ENCODE data around the gene ATP5ME. TPM values are rescaled to one million over a fixed set of nuclear protein-coding genes. Genes with fewer than 3 reads are reported as not detected.

Gene ATP5ME
- total RNA-seq, 1 experiment from 2014 or later = 330 TPM

DNA sequence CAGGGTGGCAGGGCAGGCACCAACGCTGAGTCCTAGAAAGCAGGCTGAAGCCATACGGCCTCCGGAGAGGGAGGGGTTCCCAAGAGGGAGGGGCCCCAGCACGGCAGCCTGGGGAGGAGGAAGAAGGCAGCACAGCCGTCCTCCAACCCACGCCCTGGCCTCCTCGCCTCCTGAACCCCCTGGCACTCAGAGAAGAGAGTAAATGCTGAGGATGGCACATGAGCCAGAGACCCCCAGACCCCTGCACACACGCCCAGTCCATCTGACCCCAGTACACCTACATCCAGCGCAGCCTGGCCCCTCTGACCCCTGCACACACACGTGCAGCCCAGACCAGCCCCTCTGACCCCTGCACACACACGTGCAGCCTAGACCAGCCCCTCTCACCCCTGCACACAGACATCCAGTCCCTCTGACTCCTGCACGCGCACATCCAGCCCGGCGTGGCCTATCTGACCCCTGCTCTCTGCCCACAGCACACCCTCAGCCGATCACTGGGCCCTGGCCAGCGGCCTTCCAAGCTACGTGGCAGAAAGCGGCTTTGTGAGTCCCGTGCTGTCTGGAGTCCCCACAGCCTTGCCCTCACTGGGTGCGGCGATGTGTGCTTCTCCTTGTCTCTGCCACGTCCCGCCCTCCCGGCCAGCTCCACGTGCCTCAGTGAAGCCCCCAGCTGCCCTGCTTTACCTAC is 18.5 kb downstream of the ATP5ME start (continued):
- TF ChIP-seq, protein P1, sequence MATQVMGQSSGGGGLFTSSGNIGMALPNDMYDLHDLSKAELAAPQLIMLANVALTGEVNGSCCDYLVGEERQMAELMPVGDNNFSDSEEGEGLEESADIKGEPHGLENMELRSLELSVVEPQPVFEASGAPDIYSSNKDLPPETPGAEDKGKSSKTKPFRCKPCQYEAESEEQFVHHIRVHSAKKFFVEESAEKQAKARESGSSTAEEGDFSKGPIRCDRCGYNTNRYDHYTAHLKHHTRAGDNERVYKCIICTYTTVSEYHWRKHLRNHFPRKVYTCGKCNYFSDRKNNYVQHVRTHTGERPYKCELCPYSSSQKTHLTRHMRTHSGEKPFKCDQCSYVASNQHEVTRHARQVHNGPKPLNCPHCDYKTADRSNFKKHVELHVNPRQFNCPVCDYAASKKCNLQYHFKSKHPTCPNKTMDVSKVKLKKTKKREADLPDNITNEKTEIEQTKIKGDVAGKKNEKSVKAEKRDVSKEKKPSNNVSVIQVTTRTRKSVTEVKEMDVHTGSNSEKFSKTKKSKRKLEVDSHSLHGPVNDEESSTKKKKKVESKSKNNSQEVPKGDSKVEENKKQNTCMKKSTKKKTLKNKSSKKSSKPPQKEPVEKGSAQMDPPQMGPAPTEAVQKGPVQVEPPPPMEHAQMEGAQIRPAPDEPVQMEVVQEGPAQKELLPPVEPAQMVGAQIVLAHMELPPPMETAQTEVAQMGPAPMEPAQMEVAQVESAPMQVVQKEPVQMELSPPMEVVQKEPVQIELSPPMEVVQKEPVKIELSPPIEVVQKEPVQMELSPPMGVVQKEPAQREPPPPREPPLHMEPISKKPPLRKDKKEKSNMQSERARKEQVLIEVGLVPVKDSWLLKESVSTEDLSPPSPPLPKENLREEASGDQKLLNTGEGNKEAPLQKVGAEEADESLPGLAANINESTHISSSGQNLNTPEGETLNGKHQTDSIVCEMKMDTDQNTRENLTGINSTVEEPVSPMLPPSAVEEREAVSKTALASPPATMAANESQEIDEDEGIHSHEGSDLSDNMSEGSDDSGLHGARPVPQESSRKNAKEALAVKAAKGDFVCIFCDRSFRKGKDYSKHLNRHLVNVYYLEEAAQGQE (IDR thresholded peaks at IDR 0.05; ENCODE audit: low read depth) = no peak
- TF ChIP-seq ATF3 (IDR thresholded peaks at IDR 0.05) (no peak), MAX (IDR thresholded peaks at IDR 0.05) (no peak), ELF1 (IDR thresholded peaks at IDR 0.05; ENCODE audit: borderline replicate concordance, low read depth) (no peak), SP1 (IDR thresholded peaks at IDR 0.05; ENCODE audit: low read depth) (no peak)

- Histone ChIP-seq H3K4me2 (ENCODE audit: low read length) (no peak overlapping the region), H2AFZ (ENCODE audit: low read depth, low read length, poor library complexity, severe bottlenecking) (no peak overlapping the region), H4K20me1 (ENCODE audit: insufficient read depth) (no peaks in the 10 kb centered on the region), H3K4me3 (replicated peaks in 1 of 2; ENCODE audit: low read depth in 1 of 2, low read length in 2 of 2) (no peak overlapping the region), H3K9me3 (ENCODE audit: control insufficient read depth in 1 of 2, insufficient read depth in 1 of 2, low read depth in 1 of 2, low read length in 2 of 2) (no peaks in the 10 kb centered on the region), H3K79me2 (ENCODE audit: insufficient read depth, low read length) (no peaks in the 10 kb centered on the region), H3K36me3 (ENCODE audit: control insufficient read depth in 1 of 2, insufficient read depth in 2 of 2, low read length in 2 of 2) (no peaks in the 10 kb centered on the region), H3K9ac (ENCODE audit: low read length) (no peak overlapping the region), H3K4me1 (ENCODE audit: control insufficient read depth in 1 of 2, insufficient read depth in 2 of 2, low read length in 2 of 2) (no peaks in the 10 kb centered on the region), H3K9me2 (ENCODE audit: insufficient read depth) (no peaks in the 10 kb centered on the region), H3K27me3 (ENCODE audit: insufficient read depth, low read length) (no peaks in the 10 kb centered on the region), H3K27ac (ENCODE audit: low read depth, low read length) (no peak overlapping the region)
- RAD21 ChIA-PET (ENCODE audit: low non-redundant PET in 1 of 2, low total read pairs in 2 of 2, uncharacterized antibody in 2 of 2, unreplicated experiment in 2 of 2) = no interaction called here
- TF ChIP-seq, protein P2, sequence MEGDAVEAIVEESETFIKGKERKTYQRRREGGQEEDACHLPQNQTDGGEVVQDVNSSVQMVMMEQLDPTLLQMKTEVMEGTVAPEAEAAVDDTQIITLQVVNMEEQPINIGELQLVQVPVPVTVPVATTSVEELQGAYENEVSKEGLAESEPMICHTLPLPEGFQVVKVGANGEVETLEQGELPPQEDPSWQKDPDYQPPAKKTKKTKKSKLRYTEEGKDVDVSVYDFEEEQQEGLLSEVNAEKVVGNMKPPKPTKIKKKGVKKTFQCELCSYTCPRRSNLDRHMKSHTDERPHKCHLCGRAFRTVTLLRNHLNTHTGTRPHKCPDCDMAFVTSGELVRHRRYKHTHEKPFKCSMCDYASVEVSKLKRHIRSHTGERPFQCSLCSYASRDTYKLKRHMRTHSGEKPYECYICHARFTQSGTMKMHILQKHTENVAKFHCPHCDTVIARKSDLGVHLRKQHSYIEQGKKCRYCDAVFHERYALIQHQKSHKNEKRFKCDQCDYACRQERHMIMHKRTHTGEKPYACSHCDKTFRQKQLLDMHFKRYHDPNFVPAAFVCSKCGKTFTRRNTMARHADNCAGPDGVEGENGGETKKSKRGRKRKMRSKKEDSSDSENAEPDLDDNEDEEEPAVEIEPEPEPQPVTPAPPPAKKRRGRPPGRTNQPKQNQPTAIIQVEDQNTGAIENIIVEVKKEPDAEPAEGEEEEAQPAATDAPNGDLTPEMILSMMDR (IDR thresholded peaks at IDR 0.05 in 2 of 3, conservative IDR thresholded peaks at IDR 0.05 in 1 of 3; ENCODE audit: borderline replicate concordance in 1 of 3, insufficient read depth in 1 of 3, low read depth in 2 of 3, low read length in 2 of 3) = no peak
- POLR2A ChIA-PET = no interaction called here
- intact Hi-C loops (cut with micrococcal nuclease) = no loop called here
- DNase-seq (ENCODE audit: low read depth, low spot score) (no peak), ATAC-seq (no peak)
- CTCF ChIA-PET = no interaction called here
- BruUV-seq (replicated peaks) = no TSS peak
Observed at GRCh38 chr4:654871-655463, 19.1 kb downstream of the ATP5ME start.
